Astrocyte (in vitro differentiated cells and primary cell): Measurements from ENCODE around the gene BOLL. TPM values are rescaled to one million over a fixed set of nuclear protein-coding genes. Genes with fewer than 3 reads are reported as not detected.
"Not testable (repeated sequence)": the region's sequence is repeated elsewhere in the genome, so short reads cannot be mapped to it uniquely, and the experiment has no call there.

Experiments
- DNase-seq: peaks from one replicate; pipeline ENCODE4 v3.0.0-alpha.2; 2010; ENCODE audit warnings: low read depth
- FAIRE-seq: peaks from 2 replicates; lab custom pipeline; 2011; peaks lifted over from hg19 to GRCh38; lab: Jason Lieb, UNC
- H2AFZ ChIP-seq: 2 replicates; pipeline ENCODE4 v1.6.0; 2012; ENCODE audit warnings: low read depth, low read length, inconsistent platforms
- H3K27ac ChIP-seq: 2 replicates; pipeline ENCODE4 v1.5.1; 2011; ENCODE audit warnings: low read depth, low read length, inconsistent platforms
- H3K27me3 ChIP-seq: 2 replicates; pipeline ENCODE4 v1.6.0; 2011; ENCODE audit warnings: low read length, inconsistent platforms; ENCODE audit not compliant: insufficient read depth
- H3K36me3 ChIP-seq: 2 replicates; pipeline ENCODE4 v1.5.1; 2011; ENCODE audit warnings: low read length, inconsistent platforms; ENCODE audit not compliant: insufficient read depth
- H3K4me1 ChIP-seq: 2 replicates; pipeline ENCODE4 v1.5.1; 2011; ENCODE audit warnings: low read length, inconsistent platforms; ENCODE audit not compliant: insufficient read depth
- H3K4me2 ChIP-seq: 2 replicates; pipeline ENCODE4 v1.6.0; 2012; ENCODE audit warnings: low read length, inconsistent platforms
- H3K4me3 ChIP-seq: 2 replicates; pipeline ENCODE4 v1.5.1; 2011; ENCODE audit warnings: low read depth, mild to moderate bottlenecking, low read length, inconsistent platforms; ENCODE audit not compliant: insufficient read depth
- H3K79me2 ChIP-seq: 2 replicates; pipeline ENCODE4 v1.6.0; 2012; ENCODE audit warnings: mild to moderate bottlenecking, low read length, inconsistent platforms; ENCODE audit not compliant: insufficient read depth
- H3K9ac ChIP-seq: 2 replicates; pipeline ENCODE4 v1.6.0; 2012; ENCODE audit warnings: mild to moderate bottlenecking, low read length, inconsistent platforms
- H3K9me3 ChIP-seq: 2 replicates; pipeline ENCODE4 v1.5.1; 2012; ENCODE audit warnings: low read depth, mild to moderate bottlenecking, low read length, inconsistent platforms; ENCODE audit not compliant: insufficient read depth
- H4K20me1 ChIP-seq: 2 replicates; pipeline ENCODE4 v1.6.0; 2012; ENCODE audit warnings: low read length, inconsistent platforms; ENCODE audit not compliant: insufficient read depth
- H3K27ac Mint-ChIP-seq: one replicate; pipeline ENCODE4 v1.8.0; 2021; ENCODE audit warnings: mild to moderate bottlenecking, mixed read lengths; ENCODE audit not compliant: unreplicated experiment
- H3K27me3 Mint-ChIP-seq: one replicate; pipeline ENCODE4 v1.8.0; 2021; ENCODE audit warnings: low read depth, mixed read lengths; ENCODE audit not compliant: unreplicated experiment
- H3K36me3 Mint-ChIP-seq: one replicate; pipeline ENCODE4 v1.8.0; 2021; ENCODE audit warnings: low read depth, mixed read lengths; ENCODE audit not compliant: unreplicated experiment
- H3K4me1 Mint-ChIP-seq: one replicate; pipeline ENCODE4 v1.8.0; 2021; ENCODE audit warnings: low read depth, mixed read lengths; ENCODE audit not compliant: unreplicated experiment
- H3K4me3 Mint-ChIP-seq: one replicate; pipeline ENCODE4 v1.8.0; 2021; ENCODE audit warnings: mild to moderate bottlenecking, moderate library complexity, mixed read lengths; ENCODE audit not compliant: unreplicated experiment
- H3K9me3 Mint-ChIP-seq: one replicate; pipeline ENCODE4 v1.8.0; 2021; ENCODE audit warnings: mild to moderate bottlenecking, mixed read lengths; ENCODE audit not compliant: unreplicated experiment
- CTCF ChIP-seq: IDR thresholded peaks from 2 replicates; pipeline ENCODE4 v1.5.1; 2011; ENCODE audit warnings: low read depth, mild to moderate bottlenecking, inconsistent platforms, low read length, moderate library complexity; ENCODE audit not compliant: insufficient read depth
- EZH2 ChIP-seq: IDR thresholded peaks from 2 replicates; pipeline ENCODE4 v1.6.1; 2012; ENCODE audit warnings: mild to moderate bottlenecking, low read length, inconsistent platforms; ENCODE audit not compliant: insufficient read depth
- total RNA-seq: library from RNA; stranded (reverse); gene quantifications from 2 replicates; pipeline ENCODE4 v1.2.1, GENCODE V29; 2021

BOLL gene
- total RNA-seq, 1 donor from 2014 or later = not detected

GRCh38 chr2:197711578-197711977, 73.5 kb downstream of the BOLL start:
- Histone ChIP-seq H3K36me3 (no peaks in the 10 kb centered on the region), H3K4me3 (no peak overlapping the region), H3K27me3 (no peaks in the 10 kb centered on the region), H3K4me1 (peaks cover 15% of the 10 kb centered on the region), H4K20me1 (peaks cover 19% of the 10 kb centered on the region), H3K27ac (no peak overlapping the region), H3K79me2 (peaks cover 37% of the 10 kb centered on the region), H3K9ac (no peak overlapping the region), H2AFZ (no peak overlapping the region), H3K4me2 (no peak overlapping the region), H3K9me3 (no peaks in the 10 kb centered on the region)
- Mint-ChIP-seq H3K4me1 (peaks cover 13% of the 10 kb centered on the region), H3K4me3 (no peak overlapping the region), H3K36me3 (peaks cover 1% of the 10 kb centered on the region), H3K27ac (no peak overlapping the region), H3K27me3 (no peaks in the 10 kb centered on the region), H3K9me3 (no peaks in the 10 kb centered on the region)
- no peak for FAIRE-seq
- TF ChIP-seq EZH2 = no peak
- TF ChIP-seq CTCF = no peak
- no peak for DNase-seq

GRCh38 chr2:197710424-197711042, 74.6 kb downstream of the BOLL start:
- Mint-ChIP-seq H3K27me3 (no peaks in the 10 kb centered on the region), H3K36me3 (peaks cover 1% of the 10 kb centered on the region), H3K27ac (no peak overlapping the region), H3K4me1 (peaks cover 15% of the 10 kb centered on the region), H3K9me3 (no peaks in the 10 kb centered on the region), H3K4me3 (no peak overlapping the region)
- peaks cover 27% of the 10 kb centered on the region for H4K20me1 ChIP-seq
- DNase-seq (no peak), FAIRE-seq (no peak)
- H3K79me2 ChIP-seq = peaks cover 48% of the 10 kb centered on the region
- no peaks in the 10 kb centered on the region for H3K9me3 ChIP-seq
- no peak overlapping the region for H3K9ac ChIP-seq
- no peak for TF ChIP-seq CTCF
- TF ChIP-seq EZH2 = no peak
- H2AFZ ChIP-seq = no peak overlapping the region
- H3K36me3 ChIP-seq = no peaks in the 10 kb centered on the region
- H3K27ac ChIP-seq = no peak overlapping the region
- peaks cover 22% of the 10 kb centered on the region for H3K4me1 ChIP-seq
- no peak overlapping the region for H3K4me2 ChIP-seq
- H3K27me3 ChIP-seq = no peaks in the 10 kb centered on the region
- no peak overlapping the region for H3K4me3 ChIP-seq

- not testable (repeated sequence) for H3K27ac Mint-ChIP-seq, FAIRE-seq, H3K9ac ChIP-seq, DNase-seq, H3K36me3 ChIP-seq, H3K4me3 Mint-ChIP-seq, H3K9me3 ChIP-seq, H3K36me3 Mint-ChIP-seq, H3K27me3 ChIP-seq, H2AFZ ChIP-seq, H3K27ac ChIP-seq, H3K27me3 Mint-ChIP-seq, H3K9me3 Mint-ChIP-seq, H3K4me3 ChIP-seq
- Histone ChIP-seq H3K4me1 (peaks cover 22% of the 10 kb centered on the region), H3K4me2 (peak overlapping the region; percentile 94), H4K20me1 (peaks cover 27% of the 10 kb centered on the region), H3K79me2 (peaks cover 50% of the 10 kb centered on the region)
- H3K4me1 Mint-ChIP-seq = peaks cover 18% of the 10 kb centered on the region
Measured at GRCh38 chr2:197709140-197709539, 76.0 kb downstream of the BOLL start.
